NCI-H774 (cell line): ENCODE measurements around the gene OTOF.

Experiments
- DNase-seq: peaks from one replicate; lab custom pipeline; 2025; lab: John Stamatoyannopoulos, UW

The OTOF gene

DNA sequence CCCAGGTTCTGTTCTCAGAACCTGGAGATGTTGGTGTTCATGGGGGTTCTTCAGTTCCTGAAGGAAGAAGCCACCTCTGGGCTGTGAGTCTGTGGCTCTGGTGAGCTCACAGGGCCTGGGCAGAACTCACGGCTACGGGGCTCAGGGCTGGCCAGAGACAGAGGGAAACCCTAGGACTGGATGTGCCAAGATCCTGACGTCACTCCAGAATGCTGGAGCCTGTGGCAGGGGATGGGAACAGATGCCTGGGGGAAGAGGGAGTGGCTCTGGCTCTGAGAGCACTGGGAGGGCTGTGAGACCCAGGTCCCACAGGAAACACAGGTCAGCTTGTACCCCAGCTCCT is at the start of gene OTOF:
OTOF (minus strand) TSS at position 214 of the 343 bp plus-strand sequence.
- no peak for DNase-seq

DNA sequence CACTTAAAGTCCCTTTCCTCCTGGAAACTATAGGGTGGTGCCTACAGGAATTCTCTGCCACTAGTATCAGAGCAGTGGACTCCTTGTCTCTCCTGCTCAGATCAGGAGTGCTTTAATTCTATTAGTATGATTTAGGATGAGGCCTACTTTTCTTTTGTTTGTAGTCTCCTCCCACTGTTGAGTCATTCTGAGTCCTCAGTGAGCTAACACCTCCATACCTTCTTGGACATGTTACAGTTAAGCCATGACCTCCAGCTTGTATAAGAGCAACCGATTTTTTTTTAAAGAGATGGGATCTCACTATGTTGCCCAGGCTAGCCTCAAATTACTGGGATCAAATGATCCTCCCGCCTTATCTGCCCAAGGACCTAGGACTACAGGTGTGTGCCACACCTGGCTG is 48.7 kb upstream of the OTOF start:
- DNase-seq: no peak

DNA sequence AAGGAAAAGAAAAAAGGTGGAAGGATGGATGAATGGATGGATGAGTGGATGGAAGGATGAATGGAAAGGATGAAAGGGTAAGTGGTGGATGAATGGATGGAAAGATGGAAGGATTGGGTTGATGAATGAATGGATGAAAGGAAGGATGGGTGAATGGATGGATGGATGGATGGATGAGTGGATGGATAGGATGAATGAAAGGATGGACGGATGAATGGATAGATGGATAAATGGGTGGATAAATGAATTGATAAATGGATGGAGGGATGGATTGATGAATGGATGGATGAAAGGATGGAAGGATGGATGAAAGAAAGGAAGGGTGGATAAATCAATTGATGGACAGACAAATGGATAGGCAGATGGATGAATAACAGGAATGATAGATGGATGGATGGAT is 48.2 kb upstream of the OTOF start:
- DNase-seq: no peak

DNA sequence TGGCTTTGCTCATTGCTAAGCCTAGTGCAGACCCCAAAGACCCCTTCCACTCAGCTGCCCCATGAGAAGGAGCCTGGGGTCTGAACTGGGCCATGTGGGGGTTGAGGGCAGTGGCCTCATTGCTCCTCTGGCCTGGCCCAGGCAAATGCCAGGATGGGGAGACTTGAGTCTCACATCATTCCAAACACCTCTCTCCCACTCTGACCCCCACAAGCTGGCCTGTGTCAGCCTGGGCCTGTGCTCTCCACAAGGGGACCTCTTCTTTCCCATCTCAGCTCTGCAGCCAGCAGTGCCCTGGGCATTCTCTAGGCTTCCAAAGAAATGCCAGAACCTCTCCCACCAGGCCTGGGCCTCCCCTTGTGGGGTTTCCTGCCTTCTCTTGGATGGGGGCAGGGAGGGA is 45.8 kb upstream of the OTOF start:
- DNase-seq: no peak

DNA sequence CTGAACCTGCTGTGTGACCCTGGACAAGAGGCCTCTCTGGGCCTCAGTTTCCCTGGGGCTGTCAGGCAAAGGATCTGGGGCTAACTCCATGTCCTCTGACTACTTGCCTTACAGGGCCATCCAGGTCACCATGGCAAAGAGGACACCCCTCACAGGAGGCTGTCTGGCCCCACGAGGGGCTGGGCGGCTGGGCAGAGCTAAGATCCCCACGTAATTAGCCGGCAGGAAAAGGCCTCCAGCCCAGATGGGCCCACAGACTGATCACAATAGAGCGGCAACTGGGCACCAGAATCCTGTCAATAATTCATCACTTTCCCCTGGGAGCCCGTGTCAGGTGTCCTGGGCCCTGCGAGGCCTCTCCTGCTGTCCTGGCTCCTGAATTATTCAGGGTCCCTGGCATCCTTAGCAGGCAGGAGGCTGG is 44.8 kb upstream of the OTOF start:
- DNase-seq: no peak

DNA sequence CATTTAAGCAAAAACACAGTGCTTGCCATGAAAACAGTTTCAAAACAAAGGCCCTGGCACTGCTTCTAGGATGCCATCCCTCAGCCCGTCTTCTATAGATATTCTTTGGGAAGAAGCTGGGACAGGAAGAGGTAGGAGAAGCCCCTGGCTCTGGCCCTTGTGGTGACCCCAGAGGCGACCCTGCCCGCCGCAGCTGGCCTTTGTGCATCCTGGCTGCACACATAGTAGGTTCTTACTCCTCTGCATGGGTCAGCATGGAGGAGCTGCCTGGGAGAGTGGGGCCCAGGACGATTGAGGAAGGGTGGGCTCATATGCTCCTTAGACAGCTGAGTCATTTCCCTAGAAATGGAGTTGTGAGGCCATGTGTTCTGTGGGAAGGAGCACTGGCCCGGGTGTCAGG is 44.4 kb upstream of the OTOF start:
- DNase-seq: no peak

DNA sequence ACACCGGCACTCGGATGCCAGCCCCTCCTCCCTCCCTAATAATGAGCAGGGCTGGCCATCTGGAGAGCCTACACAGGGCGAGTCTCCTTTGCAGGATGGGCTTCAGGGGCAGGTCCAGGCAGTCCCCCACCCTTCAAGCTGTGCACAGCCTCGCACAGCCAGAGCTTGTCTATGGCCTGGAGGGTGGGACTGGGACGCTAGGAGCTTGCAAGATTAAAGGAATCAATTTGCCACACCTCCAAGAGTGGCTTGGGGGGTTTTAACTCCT is 43.9 kb upstream of the OTOF start:
- DNase-seq: no peak

DNA sequence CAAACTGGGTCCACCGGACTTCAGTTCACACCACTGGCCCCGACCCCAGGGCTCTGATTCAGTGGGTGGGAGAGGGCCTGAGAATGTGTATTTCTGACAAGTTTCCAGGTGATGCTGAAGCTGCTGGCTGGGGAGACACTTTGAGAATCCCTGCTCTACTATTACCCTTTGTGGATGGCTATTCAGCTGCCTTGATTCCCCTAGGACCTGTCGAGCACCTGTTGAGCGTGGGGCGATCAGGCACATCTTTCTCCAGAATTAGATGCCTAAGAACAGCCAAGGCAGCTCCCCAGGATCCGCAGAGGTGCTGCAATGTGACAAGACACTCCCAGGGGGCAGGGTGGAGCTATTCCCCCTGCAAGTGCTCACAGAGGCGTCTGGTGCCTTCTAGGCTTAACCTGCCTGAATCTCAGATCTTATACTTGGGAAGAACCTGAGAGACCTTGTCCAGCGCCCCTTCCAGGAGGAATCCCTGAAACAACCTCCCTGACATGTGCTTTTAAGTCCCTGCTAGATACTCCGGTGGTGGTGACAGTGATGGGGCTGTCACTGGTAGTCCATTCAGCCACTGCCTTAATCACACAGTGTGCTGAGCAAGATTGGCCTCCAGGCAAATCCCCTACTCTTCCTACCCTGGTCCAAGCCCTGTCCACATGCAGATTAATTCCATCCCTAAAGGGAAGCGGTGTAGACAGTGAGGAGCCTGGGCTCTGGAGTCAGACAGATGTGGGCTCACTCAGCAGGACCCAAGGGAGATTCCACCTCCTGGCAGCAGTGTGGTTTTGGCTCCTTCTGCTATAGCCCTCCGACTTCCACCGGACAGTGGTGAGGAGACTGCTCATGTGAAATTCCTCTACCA is 43.4 kb upstream of the OTOF start:
- no peak for DNase-seq

DNA sequence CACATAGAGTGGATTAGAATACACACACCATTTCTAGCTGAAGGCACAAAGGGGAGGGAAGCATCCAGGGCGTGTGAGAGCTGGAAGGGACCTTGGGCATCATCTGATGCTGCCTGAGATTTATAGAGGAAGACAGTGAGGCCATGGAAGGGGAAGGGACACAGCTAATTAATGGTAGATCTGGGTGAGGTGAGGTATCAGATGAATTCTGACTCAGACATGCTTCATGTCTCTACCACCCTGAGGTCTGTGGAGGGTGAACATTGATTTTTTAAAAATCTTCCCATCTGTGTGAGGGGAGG is 42.2 kb upstream of the OTOF start:
- DNase-seq: no peak

DNA sequence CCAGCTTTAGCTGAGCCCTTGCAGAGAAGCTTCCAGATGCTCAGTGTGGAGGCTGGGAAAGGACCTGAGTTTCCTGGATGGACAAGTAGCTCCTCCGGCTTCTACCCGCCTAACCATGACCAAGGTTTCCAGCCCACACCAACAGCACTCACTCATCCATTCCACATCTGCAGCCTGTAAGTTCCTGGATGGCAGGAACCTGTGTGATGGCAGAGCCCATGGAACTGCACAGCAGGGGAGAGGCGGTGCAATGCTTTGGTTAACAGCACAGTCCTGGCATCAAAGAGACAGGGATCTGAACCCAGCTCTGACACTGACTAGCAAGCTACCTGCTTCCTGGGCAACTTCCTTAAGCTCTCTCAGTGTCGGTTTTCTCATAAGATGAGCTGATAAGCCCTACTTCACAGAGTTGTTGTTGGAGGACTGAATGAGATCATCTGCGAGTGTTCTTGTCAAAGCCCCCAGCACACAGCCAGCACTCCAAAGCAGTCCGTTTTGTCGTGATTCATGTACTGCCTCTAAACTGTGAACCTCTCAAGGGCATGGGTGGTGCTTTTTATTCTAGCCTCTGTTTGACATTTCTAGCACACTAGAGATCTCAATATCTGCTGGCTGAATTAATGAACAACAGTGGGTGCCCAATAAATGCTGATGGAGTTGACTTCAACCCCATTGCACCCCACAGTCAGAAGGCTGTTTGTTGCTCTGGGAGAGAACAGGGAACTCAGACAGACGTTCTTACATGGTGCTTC is 41.6 kb upstream of the OTOF start:
- DNase-seq: no peak

DNA sequence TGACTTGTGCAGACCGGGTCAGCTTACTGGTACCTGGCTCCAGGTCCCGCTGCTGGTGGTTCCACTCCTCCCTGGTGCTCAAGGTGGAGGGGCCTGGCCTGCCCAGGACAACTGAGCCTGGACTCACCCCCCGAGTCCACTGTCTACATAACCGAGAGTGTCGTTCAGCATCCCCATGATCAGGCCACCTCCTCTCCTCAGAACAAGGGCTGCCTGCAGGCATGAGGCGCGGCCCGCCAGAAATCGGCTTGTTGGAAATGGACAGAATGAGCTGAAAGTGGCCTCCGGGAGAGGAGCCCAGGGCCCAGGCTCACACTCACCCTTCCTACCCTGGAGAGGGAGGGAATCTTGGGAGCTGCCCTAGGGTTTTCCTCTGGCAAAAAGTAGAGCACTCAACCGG is 38.9 kb upstream of the OTOF start:
- no peak for DNase-seq

DNA sequence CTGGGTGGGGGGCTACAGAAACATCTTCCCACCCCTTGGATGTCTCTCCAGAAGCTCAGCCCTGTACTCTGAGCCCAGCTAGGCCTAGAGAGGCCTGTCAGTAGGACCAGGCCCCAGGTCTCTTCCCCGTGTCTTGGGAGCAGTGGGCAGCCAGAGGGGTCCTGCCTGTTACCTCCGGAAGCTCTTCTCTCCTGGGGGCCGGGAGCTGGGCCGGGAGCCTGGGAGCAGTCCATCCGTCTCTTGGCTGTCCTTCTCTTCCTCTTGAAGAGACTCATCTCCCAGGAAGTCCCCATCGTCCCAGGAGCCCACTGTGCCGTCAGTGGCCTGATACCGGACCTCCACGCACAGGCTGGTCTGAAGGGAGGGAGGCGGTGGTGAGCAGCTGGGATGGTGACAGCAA is 38.3 kb upstream of the OTOF start:
- DNase-seq: no peak

DNA sequence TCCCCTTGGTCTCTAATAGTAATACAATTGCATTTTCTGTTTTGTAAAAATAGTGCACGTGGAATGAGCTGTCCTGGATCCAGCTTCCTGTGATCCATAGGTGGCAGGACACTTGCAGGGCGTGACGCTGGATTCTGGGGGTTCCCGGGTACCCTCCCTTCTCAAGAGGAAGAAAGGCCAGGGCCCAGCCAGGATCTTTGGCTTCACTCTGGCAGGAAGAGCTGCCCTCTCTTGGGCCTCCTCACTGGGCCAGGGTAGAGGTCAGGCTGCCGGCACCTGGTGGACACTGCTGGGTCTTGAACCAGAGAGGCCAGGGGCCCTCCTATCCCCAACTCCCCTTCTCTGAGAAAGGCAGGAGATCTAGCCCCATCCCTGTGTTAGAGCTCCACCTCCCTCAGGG is 37.8 kb upstream of the OTOF start:
- no peak for DNase-seq

DNA sequence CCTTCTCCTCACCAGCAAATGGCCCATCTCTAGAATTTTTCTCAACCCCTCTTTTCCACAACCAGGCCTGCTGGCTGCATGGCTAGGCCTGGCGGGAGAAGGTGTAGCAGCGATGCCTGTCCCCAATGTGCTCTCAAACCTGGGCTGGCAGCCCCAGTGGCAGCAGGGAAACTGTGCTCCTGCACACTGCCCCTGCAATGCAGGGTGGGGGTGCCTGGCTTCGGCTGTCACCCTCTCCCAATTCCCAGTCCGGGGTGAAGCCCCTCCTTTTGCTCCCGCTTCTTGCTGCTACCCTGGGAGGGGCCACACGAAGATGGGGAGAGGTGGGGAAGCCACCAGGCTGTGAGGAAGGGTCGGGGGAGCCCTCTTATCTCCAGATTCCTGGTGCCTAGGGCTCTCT is 36.1 kb upstream of the OTOF start:
- no peak for DNase-seq

DNA sequence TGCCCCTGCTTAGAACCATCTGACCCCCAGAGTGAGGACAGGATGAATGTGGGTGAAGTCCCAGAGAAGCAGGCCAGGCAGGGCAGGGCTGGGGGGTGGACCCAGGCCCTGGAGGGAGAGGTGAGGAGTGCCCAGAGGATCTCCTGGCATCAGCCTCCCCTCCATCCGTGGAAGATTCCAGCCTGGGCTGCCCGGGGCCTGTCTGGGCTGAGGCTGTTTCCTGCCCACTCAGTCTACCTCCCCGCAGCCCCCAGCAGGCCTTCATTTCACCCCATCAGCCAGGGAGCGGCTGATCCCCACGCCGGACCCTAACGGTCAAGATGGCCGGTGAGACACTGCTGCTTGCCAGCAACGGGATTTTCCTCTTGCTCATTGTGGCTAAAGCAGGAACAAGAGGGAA is 35.3 kb upstream of the OTOF start:
- DNase-seq: no peak

DNA sequence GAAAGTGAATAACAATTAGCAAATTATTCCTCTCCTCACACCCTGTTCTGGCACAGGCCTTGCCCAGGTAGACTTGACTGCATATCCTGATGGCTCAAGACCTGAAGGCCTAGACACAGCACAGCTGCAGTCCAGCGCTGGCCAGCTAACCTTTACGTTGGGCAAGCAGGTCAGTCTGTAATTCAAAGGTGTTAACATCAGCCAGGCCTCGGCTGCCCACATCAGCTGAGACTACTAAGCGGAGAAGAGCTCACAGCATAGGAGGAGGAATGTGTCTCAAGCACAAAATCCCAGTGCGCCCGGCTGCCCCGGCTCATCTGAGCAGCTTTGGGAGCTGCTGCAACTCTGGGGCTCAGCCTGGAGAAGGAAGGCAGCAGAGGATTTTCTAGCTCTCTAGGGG is 33.5 kb upstream of the OTOF start:
- DNase-seq: no peak

DNA sequence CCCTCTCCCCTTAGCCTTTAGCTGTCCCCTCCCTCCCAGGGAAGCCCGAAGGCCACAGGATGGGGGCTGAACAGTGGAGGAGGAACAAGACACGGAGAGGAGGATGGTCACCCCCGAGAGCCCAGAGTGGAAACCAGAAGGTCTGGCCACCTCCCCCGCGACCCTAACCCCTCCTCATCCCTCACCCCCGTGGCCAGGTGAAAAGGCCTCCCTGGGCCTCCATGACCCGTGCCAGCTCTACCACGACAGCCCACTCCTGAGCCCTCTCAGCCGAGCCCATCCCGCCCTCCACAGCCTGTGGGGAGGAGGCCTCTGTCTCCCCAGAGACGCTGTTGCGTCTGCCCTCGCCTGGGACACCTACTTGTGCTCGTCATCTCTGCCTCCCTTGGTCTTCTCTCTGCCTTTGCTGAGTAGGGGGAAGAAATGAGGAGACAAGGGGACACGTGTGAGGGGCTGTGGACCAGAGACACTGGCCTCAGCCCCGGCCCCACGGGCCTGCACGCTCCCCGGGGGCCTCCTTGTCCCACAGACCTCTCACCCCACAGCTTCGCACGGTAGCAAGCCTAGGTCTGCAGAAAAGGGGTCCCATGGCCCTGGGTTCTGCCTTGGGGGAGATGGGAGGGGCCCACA is 32.5 kb upstream of the OTOF start:
- DNase-seq: no peak

DNA sequence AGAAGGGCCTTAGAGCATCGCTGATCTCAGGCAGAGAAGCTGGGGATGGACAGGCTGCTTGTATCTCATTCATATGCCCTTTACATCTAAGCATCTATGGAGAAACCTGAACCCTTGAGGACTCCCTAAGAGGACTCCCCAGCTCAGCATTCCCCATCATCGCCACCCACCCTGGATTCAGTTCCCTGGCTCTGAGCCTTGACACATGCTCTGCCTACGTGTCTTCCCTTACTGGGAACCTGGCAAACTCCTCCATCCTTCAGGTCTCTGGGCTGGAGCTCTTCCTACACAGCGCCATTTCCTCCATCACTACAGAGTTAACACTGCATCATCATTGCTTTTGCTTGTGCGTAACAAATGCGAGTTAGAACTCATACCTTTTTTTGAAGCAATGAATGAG is 31.2 kb upstream of the OTOF start:
- DNase-seq: no peak

DNA sequence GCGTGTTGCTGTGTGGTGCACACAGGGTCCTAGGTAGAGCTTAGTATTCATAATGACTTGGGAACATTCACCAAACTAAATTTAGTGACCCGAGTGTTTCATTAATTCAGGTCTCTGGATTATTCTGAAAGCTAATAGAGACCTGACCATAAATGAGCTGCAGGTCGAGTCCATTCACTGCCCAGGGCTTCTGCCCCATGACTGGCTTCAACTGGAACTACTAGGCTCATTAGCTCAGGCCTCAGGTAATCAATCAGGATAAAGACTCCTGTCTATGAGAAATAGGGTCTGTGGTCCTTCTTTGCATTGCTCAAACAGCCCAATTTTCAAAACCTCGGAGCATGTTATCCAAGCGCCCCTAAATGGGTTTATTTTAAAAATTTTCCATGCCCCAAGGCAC is 30.0 kb upstream of the OTOF start:
- DNase-seq: no peak

DNA sequence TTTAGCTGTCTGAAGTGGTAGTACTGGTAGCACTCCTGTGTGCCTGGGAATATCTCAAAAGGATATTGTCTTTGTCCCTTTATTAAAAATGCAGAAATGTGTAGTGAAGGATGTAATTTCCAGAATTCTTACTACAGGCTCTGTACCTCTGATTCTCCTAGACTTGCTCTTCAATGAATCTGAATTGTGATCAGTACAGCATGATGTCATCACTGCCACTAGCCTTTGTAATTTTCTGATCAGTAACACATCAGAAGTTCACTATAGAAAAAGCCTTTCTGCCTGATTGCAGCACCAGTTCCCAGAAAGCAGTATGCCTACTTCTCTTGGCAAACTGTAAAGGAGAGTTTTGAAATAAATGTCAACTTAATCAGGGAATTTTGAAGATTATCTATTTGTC is 29.2 kb upstream of the OTOF start:
- DNase-seq: no peak

DNA sequence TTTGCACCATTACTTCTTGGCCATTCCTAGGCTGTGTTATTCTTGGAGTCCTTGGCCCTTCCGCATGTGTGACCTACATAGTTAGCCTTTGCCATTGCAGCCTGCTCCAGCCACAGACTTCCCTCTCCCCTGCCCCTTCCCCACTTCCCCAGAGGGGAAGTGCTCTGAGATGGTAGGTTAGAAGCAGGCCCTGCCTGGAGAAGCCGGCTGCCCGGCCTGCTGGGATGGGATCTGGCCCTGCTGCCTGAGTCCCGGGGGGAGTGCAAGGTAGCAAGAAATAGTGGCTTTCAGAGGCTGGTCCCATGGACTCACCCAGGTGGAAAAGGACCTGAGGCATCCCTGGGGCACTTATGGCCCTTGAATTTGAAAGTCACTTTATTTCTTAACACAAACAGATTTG is 28.4 kb upstream of the OTOF start:
- no peak for DNase-seq

DNA sequence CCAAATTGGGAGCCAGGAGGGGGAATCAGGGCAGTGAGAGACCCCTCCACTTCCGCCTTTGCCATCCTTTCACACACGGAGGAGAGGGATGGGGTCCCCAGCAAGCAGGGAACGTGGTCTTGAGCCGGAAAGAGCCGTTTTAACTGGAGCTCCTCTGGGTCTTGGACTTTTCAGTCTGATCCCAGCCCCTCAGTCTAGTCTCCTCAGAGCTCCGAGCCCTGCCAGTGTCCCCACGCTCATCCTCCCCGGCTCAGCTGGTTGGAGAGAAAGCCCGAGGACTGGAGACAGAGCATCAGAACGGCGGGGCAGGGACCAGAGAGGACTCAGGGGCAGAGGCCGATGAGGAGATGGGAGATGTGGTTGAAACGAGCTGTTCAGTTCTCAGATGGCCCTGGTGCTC is 26.1 kb upstream of the OTOF start:
- peak; percentile 8 for DNase-seq

DNA sequence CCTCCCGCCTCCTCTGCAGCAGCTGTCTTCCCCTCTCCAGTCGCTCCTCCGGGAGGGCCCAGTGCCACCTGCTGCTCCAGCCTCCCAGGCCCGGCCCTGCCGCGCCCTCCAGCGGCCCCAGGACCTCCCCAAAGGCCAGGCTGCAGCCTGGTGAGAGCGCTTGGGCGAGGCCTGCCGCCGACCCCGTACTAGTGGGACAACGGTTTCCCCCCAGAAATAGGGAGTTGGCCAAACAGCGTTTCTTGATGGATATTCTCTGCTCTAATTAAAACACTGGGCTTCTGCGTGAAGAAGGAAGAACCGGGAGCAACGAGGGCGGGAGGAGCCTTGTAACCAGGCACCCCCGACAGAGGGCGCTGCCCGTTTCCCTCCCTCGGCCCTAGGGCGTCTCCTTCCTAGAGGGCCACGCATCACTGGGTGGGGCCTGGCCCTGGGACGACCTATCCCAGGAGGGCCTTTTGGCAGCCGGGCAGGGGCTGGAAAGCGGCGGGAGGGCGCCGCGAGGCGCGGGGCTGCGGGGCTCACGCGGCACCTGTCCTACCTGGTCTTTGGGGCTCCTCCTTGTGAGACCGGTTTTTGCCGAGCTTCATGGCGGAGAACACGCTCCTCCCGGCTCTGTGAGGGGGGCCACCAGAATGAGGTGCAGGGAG is 25.4 kb upstream of the OTOF start:
- peak; percentile 85 for DNase-seq
